Fibroblast of peridontal ligament (primary cell): ENCODE results near the gene NUP62.

Experiments used
- DNase-seq: peaks from one replicate; pipeline ENCODE4 v3.0.0-alpha.2; 2010; ENCODE audit errors: extremely low read depth

NUP62 gene

GRCh38 chr19:49881186-49881585 lies 48.1 kb downstream of the NUP62 start:
- no peak for DNase-seq

- DNase-seq: no peak
Measured at GRCh38 chr19:49880162-49880869, 49.0 kb downstream of the NUP62 start.

DNA sequence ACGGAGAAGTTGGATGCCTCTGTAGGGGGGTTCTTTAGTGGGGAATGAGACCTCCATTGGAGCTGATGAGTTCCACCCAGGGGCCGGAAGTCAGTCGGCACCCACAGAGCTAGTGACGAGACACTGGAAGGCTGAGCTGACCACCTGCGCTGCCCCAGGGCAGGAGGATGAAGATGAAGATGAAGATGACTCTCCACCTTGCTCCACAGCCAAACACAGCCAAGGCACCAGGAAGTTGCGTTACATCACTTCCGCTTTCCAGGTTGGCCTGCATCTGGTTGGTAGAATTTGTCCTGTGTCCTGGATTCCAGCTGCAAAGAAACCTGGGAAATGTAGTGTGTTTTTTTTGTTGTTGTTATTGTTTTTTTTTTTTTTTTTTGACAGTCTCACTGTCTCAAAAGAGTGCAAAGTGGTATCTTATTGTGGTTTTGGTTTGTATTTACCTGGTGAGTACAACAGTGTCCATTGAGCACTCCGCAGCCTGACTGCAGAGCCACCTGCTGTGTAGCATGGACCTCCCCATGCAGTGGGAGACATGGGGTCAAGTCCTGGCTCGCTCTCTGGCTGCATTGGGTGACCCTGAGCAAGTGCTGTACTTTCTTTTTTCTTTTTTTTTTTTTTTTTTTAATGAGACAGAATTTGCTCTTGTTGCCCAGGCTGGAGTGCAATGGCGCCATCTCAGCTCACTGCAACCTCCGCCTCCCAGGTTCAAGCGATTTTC lies 49.9 kb downstream of the NUP62 start:
- no peak for DNase-seq

DNA sequence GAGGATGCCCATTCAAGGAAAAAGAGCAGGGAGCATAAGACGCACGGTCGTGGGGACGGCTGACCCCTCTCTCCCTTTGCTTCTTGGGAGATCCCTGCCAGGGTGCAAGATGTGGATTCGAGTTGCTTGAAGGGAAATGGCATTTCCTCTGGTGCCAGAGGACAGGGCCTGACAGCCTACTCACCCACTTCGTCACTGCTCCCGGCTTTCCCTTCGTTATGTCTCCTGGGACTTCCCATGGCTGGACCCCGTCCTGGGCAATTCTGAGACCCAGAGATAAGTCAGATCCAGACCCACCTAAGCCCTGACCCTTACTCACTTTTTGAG lies 50.6 kb downstream of the NUP62 start:
- no peak for DNase-seq

GRCh38 chr19:49877879-49878743 lies 51.2 kb downstream of the NUP62 start:
- DNase-seq: peak; percentile 95

GRCh38 chr19:49877020-49877878 lies 52.1 kb downstream of the NUP62 start, which contains the start of the genes AKT1S1 and TBC1D17:
AKT1S1 (minus strand) TSS chr19:49877355; CDS start chr19:49873295, 4,060 bp downstream.
TBC1D17 (plus strand) TSS chr19:49877702; CDS start chr19:49877724, 22 bp downstream.
- peak; percentile 100 for DNase-seq

GRCh38 chr19:49876422-49877019 lies 52.8 kb downstream of the NUP62 start:
- DNase-seq: peak; percentile 99

GRCh38 chr19:49875857-49876421 lies 53.4 kb downstream of the NUP62 start:
- DNase-seq: peak; percentile 42

GRCh38 chr19:49875177-49875576 lies 54.1 kb downstream of the NUP62 start:
- no peak for DNase-seq

DNA sequence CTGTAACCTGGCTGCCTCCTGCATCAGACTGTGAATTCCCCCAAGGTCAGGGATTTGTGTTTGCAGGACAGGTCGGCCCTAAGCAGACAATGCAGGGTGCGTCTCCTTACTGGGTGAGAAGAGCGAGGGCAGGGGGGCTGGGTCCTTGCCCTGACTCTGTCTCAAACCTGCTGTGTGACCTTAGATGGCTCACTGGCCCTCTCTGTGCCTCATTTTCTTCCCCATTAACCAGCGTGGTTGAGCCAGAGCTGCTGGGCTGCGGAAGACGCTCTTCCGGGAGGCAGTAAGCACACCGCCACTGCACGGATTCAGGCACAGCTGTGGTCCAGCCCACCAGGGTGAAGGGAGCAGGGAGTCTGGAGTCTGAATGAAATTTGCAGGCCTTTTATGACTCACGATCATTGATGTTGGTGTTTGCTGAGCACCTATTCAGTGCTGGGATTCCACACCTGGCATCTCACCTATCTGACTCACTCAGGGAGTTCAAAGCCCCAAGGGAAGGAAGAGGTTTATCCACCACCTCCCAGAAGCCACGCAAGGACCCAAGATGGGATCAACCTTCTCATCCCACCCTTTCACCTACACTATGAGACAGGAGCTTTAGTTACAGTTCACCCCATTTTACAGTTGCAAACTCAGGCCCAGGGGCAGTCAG lies 54.7 kb downstream of the NUP62 start:
- DNase-seq: no peak

DNA sequence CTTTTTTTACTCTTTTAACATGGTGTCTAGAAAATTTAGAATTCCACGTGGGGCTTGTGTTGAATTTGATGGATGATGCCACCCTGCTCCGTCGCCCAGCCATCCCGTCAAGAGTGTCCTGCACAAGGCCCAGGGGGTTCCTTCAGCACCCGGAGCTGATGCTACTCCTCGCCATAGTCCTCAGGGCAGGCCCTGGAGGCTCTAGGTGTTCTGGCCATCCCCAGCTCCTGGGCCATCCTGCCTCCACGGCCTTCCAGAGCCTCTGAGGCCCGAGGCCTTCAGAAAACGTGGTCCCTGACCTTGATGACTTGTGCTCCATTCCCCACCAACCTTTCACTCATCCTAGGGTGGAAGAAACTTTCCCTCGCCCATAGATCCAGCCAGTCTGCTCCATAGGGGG lies 55.5 kb downstream of the NUP62 start:
- DNase-seq: no peak

DNA sequence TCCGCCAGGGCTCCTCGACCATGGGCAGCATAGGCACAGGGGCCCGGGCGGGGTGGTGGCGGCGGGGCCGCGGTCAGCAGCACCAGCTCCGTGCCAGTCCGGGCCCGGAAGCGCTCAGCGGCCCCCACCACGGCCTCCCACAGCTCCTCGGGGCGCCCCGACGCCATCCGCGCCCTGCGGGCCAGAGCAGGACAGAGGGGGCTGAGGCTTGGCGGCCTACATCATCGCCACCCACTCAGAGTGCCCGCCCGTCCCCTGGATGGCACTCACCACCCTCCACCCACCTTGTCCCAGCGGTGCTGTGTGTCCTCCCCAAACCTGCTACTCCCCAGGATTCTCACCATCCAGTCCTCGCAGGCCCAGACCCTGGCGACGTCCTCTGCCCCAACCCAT lies 56.2 kb downstream of the NUP62 start:
- DNase-seq: no peak

GRCh38 chr19:49872245-49873128 lies 56.8 kb downstream of the NUP62 start:
- DNase-seq: no peak

- no peak for DNase-seq
Measured at GRCh38 chr19:49871349-49871985, 57.8 kb downstream of the NUP62 start.

DNA sequence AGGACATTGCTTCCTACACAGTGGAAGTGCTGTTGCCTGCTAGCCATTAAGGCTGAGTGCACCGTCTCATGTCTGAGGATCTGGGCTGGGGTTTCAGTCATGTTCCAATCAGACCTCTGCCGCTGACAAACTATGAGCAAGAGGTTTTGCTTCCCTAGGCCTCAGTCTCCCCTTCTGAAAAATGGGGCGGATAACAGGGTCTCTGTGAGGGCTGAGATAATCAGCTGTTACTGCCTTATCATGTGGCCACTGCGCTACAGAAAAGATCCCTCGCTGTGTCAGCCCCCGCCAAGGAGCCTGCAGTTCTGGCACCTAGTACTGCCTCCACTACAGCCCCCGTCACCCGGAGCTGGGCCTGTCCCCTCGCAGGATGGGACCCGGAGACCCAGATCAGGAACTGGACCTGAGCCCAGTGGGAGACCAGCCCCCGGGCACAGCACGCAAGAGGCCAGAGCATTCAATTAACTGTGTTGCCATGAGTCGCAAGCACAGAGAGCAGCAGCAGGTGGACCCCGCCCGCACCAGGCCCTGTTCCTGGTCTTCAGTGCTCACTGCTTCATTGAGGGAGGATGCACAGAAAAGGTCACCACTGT lies 58.9 kb downstream of the NUP62 start:
- no peak for DNase-seq

- peak; percentile 100 for DNase-seq
Measured at GRCh38 chr19:49869484-49870308, 59.6 kb downstream of the NUP62 start.

- no peak for DNase-seq
Measured at GRCh38 chr19:49869009-49869483, 60.3 kb downstream of the NUP62 start.
